OCI-LY3 (cell line): Measurements from ENCODE around the gene G6PC3.

Experiments used
- EZH2phosphoT487 ChIP-seq: fragments of 200-600 bp; shearing (Covaris generic); IDR thresholded peaks from 2 replicates; pipeline ENCODE4 v1.6.1; 2018; ENCODE audit warnings: antibody characterized with exemption, mixed run types, low read depth
- TF ChIP-seq, protein P1 (sequence below): fragments of 200-600, 300-600 bp; sonication (generic); IDR thresholded peaks from 2 replicates; pipeline ENCODE4 v1.5.1; 2014; ENCODE audit warnings: antibody characterized with exemption, low read length, low read depth

DNA sequence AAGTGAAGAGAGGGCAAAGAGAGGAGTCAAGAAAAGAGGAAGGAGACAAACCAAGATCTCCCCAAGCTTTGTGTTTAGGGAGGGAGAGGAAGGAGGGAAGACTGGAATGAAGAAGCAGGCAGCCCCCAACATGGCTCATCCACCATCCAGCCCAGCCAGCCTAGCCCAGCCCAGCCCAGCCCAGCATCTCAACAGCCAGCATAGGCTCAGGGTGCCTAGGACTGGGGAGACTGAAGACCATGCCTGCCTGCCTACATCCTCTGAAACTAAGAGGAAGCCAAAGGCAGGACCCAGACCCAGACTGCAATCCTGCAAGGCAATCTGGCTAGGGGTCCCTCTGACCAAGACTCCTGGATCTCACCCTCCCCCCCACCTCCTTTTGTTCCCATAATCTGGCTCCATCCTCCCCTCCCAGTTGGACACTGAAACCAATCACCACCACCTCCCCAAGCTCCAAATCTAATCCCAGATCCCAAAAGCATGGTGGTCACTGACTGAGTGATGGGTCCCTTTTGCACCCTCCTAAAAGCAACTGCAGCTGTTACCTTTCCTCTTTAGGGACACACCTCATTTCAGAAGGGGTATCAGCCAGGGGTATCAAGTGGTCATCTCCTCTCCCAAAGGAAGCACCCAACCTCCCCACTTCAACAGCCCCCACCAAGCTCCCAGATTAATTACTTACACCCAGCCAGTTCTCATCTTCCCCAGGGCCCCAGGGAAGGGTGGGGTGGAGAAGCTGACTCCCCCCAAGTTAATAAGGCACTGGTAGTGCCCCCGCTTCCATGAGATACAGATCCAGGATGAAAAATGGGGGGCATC, 51.7 kb downstream of the G6PC3 start:
- TF ChIP-seq, protein P1, sequence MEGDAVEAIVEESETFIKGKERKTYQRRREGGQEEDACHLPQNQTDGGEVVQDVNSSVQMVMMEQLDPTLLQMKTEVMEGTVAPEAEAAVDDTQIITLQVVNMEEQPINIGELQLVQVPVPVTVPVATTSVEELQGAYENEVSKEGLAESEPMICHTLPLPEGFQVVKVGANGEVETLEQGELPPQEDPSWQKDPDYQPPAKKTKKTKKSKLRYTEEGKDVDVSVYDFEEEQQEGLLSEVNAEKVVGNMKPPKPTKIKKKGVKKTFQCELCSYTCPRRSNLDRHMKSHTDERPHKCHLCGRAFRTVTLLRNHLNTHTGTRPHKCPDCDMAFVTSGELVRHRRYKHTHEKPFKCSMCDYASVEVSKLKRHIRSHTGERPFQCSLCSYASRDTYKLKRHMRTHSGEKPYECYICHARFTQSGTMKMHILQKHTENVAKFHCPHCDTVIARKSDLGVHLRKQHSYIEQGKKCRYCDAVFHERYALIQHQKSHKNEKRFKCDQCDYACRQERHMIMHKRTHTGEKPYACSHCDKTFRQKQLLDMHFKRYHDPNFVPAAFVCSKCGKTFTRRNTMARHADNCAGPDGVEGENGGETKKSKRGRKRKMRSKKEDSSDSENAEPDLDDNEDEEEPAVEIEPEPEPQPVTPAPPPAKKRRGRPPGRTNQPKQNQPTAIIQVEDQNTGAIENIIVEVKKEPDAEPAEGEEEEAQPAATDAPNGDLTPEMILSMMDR, result no peak
- TF ChIP-seq EZH2phosphoT487, result no peak
